NCI-H524 (cell line): ENCODE data around the gene TBXA2R.

Experiments used
- DNase-seq, 2 experiments: peaks; one replicate each; lab custom pipeline; 2025; lab: John Stamatoyannopoulos, UW

TBXA2R gene

DNA sequence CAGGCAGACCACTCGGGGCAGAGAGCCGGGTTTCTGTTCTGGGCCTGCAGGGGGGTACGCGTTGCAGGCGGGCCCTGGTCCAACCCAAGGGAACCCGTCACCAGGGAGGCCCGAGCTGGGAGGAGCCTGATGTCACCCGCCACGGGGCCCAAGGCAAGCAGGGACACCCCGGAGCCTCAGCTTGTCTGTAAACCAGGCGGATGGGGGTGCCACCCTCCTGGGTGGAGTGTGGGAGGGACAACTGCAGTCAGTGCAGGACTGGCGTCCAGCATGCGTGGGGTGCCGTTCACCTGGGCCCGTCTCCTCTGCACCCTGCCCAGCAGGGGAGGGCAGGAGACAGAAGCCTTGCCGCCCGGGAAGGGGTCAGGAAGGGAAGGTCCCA is 12.9 kb upstream of the TBXA2R start:
- no peak for DNase-seq

DNA sequence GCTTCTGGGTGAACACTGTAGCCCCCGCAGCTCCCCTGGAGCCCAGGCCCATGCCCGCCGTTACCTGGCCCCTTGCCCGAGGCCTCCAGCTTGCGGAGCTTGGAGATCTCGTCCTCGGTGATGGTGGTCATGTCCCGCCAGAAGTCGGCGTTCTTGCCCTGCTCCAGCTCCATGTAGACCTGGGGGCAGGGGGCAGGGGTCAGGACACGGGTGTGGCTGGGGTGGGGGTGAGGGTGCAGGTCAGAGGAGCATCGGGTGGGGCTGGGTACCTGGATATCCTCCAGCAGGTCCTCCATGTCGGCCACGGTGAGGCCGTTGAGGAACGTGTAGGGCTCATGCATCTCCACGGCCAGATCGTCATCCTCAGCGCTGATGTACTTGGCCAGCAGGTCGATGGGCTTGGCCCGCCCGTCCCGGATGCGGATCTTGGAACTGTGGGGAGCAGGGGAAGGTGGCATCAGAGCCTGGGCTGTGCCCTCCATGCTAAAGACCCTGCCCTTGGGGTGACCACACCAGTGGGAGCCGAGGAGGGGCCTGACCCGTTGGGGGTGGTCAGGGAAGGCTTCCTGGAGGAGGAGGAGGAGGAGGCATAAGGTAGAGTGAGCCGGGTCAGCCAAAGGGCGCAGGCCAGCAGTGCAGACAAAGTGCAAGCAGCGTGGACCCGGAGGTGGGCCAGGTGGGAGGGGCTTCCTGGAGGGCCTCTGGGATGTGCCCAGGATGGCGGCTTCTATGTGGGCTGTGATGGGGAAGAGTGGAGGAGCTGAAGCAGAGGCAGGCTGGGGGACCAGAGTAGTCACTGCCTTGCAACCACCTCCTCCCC is 12.3 kb upstream of the TBXA2R start:
- no peak for DNase-seq

DNA sequence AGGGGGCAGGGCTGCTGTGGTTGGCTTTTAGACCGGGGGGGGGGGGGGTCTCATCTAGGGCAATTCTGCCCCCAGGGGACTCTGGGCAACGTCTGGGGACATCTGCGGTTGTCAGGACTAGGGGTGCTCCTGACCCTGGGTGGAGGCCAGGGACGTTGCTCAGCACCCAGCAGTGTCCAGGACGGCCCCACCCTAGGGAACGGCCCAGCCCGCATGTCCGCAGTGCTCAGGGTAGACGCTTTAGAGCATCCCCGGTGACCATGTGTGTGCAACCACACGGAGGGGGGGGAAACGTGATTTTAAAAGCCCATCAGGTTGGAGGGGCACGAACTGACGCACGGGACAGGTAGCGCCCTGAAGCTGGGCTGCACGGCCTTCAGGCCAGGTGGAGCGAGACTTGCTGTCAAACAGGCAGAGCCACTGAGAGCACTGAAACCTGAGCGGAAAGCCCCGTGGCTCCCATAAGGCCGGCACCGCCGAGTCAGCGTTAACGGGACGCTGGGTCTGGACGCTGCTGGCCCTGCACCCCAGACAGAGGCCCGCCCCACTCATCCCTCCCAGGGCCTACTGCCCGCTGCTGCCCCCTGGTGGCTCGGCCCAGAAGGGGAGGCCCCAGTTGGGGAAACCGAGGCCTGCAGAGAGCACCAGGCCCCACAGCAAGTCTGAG is 11.6 kb upstream of the TBXA2R start:
- DNase-seq: no peak

DNA sequence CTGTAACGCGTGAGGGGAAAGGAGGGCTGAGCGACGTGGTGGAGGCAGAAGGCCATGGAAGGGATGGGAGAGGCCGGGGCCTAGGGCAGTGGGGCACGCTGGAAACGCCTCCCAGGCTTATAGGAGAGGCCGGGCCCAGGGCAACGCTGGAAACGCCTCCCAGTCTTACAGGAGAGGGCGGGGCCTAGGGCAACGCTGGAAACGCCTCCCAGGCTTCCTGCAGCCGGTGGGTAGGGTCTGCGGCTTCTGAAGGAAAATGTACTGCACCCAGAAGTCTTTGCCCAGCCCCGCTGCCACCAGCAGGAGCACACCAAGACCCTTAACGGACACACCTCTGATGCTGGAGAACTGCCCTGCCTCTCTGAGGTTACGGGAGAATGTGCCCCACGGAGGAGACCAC is 10.8 kb upstream of the TBXA2R start:
- DNase-seq: no peak

DNA sequence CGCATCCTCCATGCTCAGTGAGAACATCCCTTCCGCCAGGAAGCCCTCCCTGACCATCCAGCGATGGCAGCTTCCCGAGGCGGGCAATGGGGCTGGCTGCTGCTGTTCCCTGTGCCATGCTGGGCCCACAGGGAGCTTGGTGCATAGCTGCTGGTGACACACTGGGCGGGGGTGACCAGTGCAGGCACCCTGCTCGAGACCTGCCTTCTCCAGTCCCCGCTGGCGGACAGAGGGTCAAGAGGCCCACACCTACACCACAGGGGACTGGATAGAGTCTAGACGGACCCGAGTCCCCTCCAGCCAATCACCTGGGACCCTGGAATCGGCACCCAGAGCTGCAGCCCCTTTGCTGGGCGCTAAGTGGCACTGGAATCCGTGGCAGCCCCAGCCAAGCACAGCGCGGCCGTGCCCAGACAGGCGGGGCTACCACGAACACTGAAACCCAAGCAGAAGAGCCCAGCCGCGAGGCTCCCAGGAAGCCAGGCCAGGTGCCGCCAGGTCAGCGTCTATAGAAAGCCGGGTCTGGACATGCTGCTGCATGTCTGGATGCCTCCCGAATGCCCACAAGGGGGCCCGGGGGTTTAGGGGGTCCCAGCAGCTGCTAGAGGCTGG is 9.0 kb upstream of the TBXA2R start:
- DNase-seq: no peak

DNA sequence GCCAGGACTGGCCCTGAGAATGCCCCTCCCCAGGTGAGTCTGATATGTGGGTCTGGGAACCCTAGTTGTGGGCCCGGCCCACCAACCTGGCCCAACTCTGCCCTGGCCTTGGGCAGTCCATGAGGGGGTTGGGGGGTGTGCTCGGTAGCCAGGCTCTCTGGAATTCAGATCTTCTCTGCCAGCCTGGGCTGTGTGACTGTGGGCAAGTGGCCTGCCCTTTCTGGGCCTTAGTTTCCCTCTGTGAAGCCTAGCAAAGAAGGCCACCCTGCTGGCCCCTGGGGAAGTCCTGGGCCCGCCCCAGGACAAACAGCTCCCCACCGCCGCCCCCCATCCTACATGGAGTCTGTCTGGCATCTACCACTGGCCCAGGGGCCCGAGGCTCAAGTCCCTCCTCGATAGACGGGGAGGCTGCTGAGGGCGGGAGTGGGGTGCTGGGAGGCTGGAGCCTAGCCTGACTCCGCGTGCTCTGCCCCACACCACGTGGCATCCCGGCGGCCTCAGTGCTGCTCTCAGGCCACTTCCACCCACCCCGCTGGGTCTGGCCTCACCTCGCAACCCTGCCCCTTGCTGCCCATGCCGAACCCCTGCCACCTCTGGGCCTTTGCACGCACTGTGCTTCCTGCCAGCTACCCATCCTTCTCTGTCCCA is 8.3 kb upstream of the TBXA2R start:
- DNase-seq: no peak

DNA sequence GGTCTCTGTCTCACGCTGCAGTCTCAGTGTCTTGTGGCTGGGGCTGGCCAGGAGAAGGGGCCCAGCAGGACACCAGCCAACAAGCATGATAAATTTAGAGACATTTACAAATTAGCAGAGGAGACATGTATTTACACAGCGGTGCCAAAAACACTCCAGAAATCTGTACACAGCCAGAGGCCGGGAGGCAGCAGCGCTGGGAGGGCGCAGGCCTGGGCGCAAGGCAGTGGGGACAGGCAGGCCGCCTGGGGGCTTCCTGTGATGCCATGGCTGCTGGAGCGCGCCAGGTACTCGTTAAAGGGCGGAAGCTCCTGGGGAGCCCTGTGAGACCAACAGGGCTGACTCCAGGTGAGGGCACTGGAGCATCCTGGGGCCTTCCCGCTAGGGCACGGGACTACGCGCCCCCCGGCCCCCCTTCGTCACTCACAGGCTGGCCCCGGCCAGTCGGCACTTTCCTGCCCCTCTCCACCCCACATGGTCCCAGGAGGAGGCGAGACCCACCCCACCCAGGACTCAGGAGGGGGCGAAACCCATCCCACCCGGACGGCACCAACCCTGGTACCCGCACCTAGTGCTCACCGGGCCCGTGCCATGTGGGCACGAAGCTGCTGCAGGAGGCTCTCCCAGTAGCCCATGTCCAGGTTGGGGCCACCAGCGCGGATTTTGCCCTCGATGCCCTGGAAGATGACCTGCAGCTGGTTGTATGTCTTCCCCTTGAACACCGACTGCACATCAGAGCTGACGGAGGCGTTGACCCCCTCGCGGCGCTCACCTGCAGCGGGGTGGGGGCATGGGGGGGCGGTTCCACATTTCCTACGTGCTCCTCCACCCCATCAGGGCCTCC is 7.4 kb upstream of the TBXA2R start:
- DNase-seq: no peak

DNA sequence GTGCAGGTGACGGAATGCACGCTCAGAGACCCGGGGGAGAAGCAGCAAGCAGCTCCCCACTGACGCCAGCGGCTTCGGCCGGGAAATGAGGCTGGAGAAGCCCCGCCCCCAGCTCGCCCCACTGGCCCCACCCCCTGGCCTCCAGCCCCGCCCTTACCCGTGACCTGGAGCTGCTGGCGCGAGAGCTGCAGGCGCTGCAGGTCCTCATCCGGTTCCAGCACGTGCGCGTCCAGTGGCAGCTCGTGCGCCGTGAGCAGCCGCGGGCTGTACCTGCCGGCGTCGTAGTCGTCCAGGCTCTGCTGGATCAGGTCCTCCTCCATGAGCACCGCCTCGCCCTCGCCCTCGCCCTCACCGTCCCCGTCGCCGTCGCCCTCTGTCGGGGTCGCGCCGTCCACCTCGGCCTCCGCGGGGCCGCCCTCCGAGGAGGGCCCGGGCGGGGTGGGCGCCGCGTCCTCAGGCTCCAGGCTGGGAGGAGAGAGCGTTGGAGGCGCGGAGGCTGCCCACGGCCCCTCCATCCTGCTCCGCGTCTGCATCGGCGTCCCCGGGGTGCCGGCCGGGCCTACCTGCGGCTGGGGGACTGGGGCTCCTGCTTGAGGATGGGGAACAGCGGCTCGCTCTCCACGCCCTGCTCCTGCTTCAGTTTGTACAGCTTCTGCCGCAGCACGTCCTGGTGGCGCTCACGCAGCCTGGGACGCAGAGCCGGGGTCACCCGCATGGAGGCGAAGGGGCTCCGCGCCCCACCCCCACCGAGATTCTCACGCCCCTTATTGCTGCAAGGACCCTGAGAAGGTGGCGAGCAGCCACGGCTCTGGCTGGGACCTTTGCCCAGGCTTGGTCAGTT is 6.4 kb upstream of the TBXA2R start:
- no peak for DNase-seq

DNA sequence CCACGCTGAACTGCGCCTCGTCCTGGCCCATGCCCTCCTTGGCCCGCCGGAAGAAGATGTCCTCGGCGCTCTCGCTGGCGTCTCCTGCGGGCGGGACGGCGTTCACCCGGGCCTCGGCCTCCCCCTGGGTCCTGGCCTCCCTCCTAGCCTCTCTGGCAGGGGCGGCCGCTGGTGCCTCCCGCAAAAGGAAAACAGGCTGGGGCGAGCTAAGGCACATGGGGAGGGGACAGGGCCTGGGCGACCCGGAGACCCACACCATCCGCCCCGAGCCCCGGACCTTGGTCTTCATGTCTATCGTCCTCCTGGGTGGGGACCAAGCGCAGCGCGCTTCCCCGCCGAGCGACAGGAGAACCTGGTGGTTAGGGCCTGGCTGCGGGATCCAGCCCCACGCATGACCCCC is 5.7 kb upstream of the TBXA2R start:
- DNase-seq: no peak

DNA sequence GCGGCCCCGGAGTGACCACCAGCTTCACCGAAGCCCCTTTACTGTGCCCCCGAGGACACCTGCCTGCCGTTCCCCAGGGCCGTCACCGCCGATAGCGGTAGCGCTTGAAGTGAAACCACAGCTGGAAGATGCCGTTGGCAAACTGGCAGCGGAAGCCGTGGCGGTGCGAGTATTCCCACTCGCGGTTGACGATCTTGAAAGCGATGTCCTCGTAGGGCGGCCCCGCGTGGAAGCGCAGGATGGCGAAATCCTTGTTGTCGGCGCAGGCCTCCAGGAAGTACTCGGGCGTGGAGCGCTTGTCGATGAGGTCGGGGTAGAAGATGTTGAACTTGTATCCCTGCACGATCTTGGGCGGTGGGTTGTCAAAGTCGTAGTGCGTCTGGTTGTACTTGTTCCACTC is 5.2 kb upstream of the TBXA2R start:
- DNase-seq: no peak

DNA sequence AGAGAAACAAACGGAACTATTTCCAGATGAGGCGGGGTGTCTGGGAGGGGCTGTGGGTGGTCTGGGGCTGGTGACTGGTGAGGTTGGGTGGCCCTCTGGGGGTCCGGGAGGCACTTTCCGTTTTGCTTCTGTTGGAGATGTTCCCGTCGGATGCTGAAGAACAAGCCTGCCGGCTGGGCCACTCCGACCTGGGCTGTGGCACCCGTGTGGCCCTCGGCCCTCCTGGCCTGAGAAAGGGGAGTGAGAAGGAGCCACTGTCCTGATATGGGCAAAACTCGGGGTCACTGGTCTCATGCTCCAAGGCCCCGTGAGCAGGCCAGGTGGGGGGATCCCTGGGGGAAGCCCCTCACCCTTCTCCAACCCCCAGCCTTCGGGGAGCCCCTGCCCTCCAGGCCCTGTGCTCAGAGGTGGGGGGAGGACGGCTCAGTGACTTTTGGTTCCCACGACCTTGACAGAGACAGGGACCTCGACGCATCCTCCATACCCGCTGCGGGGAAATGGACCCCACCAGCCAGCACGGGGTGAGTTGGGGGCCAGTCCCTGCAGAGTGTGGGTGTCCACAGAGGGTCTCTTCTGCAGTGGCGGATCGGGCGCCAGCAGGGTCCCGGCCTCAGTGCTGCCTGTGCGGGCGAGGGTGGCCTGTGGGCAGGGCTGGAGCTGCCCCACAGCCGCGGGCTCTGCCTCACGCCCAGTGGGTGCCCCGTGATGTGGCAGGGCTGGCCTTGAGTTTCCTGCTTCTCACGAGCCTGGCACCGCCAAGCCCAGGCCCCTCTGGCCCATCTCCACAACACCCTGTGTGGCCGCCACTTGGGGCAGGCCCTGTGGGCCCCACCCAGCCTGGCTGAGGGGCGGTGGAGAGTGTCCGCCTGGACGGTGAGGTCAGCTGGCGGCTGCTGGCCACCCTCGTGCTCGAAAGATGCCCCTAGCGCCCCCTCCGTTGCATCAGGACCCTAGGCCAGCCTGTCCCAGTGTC is 4.4 kb upstream of the TBXA2R start:
- no peak for DNase-seq

DNA sequence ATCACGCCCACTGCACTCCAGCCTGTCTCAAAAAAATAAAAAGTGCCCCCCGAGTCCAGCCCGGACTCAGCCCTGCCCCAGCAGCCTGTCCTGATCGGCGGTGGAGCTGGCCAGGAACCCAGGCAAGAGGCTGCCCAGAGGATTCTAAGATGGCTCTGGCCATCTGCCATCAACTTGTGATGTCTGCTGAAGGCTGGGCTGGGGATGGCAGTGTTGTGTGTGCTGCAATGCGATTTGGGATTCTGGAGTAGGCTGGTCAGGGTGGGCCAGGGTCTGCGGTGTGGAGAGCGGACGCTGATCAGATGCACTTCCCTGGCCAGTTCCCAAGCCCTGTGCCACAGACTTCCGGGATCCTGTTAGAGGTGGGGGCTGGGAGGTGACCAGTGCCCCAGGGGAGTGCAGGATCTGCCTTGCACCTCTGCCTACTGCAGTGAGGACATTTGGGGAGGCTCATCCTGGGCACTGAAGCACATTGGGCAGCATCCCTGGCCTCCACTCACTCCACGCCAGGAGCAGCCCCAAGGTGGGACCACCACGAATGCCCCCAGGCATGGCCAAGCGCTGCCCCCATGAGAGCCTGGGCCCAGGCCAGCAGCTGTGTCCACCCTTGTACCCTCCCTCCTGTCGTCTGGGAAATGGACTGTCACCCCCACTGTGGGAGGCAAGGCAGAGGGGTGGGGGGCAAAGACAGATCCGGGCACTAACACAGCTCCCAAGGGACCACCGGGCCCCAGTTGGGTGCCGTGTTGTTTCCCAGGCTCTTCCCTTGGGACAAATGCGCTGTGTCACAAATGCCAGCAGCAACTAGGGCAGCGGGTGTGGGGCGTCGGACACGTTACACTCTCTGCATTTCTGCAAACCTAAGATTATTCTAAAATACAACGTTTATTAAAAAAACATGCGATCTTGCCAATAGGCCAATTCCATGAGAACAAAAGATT is 3.4 kb upstream of the TBXA2R start:
- DNase-seq: no peak

DNA sequence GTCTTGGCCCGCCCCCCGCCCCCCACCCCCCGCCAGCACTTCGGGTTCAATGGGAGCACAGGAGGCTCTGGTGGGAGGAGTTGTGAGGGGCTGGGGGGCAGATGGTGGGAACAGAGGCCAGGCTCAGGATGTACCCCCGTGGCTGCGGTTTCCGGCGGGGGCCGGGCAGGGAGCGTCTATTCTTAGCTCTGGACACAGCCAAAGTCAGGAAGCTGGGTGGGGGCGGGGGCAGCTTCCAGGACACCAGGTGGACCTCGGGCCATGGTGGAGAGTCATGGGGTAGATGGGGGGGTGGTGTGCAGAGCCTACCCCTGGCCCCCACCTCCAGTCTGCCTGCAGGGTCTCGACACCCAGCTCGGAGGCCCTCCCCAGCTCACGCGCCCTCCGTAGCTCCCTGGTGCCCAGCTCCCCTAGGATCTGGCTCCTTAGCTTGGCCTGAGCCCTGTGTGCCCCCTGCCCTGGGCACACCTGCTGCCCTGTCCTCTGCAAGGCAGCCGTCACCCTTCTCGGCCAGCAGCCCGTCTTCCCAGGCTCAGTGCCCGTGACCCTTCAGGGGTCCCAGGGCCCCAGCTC is 2.2 kb upstream of the TBXA2R start:
- no peak for DNase-seq

DNA sequence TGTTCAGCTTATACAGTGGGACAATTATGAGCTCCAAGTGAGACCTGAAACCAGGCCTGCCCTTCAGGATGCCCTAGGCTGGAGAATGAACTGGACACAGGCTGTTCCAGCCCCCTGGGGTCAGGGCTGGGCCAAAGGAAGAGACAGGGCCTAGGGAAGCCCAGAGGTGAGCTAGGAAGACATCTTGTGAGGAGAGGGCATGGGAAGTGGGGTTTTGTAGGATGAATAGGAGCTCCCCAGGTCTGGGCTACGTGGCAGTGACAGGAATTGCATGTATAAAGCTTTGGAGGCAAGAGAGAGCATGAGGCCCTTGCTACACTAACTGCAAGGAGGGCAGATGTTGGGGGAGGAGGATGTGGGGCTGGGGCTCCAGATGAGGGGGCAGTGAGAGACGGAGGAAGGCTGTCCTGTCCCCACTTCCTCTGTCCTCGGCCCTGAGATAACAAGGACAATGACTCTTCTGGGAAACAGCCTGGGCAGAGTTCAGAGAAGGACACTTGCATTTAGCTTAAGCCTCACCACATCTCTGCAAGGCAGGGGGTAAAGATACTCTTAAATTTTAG is 1.5 kb upstream of the TBXA2R start:
- no peak for DNase-seq

DNA sequence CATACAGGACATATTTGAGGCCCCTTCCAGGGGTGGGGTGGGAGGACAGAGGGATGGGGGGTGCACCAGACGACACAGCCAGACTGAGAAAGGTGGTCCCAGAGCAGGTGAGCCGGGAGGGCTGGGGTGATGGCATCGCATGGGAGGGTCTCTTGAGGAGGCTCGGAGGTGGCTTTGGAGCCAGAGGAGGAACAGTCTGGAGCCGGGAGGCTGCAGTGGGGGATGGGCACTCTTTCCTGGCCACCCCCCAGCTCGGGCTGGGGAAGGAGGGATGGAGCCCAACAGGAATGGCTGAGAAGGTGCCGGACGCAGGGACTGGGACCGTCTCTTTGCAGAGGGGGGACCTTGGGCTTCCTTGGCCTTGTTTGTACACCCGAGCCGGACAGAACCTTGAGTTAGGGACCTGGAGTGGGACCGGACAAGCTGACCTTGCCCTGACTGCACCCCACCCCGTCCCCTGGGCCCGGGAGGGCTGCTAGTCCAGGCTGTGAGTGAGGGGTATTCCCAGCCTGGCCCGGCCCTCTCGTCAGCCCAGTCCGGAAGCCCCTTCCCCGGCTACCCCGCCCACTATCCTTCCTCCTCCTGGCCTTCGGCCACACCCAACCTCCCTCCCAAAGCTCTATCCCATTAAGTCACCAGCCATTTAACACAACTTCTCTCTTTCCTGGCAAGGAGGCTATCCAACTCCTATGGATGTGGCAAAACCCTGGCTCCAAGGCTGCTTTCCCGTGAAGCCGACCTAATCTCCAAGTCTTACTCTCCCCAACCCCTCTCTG is 816 bp upstream of the TBXA2R start:
- DNase-seq: no peak

DNA sequence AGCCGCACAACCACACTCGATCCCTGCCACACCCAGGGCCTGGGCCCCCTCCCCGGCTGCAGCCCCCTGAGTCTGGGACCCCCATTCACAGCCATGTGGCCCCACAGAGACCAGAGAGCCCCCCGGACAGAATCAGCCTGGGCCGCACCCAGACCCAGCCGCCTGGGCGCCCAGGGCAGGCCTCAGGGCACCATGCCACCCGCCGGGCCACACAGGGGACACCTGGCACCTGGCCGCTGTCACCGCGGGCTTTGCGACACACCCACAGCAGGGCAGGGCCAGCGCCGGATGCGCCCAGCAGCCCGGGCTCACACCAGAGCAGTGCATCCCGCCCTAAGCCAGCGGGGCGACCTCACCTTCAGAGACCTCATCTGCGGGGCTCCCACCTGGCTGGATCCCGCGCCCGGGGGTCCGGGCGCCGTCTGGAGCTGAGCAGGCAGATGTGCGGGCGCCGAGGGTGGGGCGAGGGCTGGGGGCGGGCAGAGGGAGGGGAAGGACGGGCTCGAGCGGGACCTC is 443 bp downstream of the TBXA2R start:
- no peak for DNase-seq

DNA sequence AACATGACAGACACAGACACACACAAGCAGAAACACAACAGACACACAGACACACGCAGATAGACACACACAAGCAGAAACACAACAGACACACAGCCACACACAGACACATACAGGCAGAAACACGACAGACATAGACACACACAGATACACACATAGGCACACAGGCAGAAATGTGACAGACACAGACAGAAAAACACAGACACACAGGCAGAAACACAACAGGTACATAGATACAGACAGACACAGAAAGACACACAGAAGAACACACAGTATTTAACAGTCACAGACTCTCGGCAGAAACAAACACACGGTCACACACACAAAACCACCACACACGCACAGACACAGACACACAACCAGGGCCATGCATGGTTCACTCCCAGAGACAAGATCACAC is 905 bp downstream of the TBXA2R start:
- DNase-seq: no peak
